ENCODE results near the gene RANBP17.

RANBP17 gene

GRCh38 chr5:171137768-171138525 lies 276.1 kb downstream of the RANBP17 start:
- Histone ChIP-seq H3K4me3 (ENCODE audit: low read depth, low read length) (no peak overlapping the region), H3K9ac (ENCODE audit: low read depth, low read length) (no peak overlapping the region), H3K27me3 (ENCODE audit: control insufficient read depth, insufficient read depth, low read length) (no peaks in the 10 kb centered on the region)

DNA sequence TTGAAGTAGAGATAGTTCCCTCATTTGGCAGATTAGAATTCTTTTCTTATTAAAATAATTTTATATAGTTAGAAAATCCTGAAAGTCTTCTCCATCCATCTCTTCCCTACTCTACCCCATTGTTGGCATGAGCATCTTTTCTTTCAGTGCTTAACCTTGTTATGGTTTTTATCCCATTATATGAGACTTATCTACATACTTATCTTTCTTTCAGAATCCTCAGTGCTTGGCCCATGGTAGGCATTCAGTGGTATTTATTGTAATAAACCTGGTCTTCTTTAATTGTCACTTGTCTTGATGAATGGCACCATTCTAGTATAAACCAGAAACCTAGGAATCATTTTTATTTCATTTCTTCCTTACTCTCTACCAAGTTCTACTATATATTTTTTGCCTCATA lies 277.4 kb downstream of the RANBP17 start:
- H3K9ac ChIP-seq (ENCODE audit: low read depth, low read length), result no peak overlapping the region
- no peaks in the 10 kb centered on the region for H3K4me1 ChIP-seq (ENCODE audit: control insufficient read depth, insufficient read depth, low read length)
- H3K36me3 ChIP-seq (ENCODE audit: control insufficient read depth, insufficient read depth, low read length), result no peaks in the 10 kb centered on the region
- no peaks in the 10 kb centered on the region for H3K27me3 ChIP-seq (ENCODE audit: control insufficient read depth, insufficient read depth, low read length)
- H3K4me3 ChIP-seq (ENCODE audit: low read depth, low read length), result no peak overlapping the region
- no peaks in the 10 kb centered on the region for H3K9me3 ChIP-seq (ENCODE audit: control insufficient read depth, insufficient read depth, low read length)

More at GRCh38 chr5:171137768-171138525, 276.1 kb downstream of the RANBP17 start:
- H3K36me3 ChIP-seq (ENCODE audit: control insufficient read depth, insufficient read depth, low read length), result no peaks in the 10 kb centered on the region
- H3K4me1 ChIP-seq (ENCODE audit: control insufficient read depth, insufficient read depth, low read length), result no peaks in the 10 kb centered on the region
- no peaks in the 10 kb centered on the region for H3K9me3 ChIP-seq (ENCODE audit: control insufficient read depth, insufficient read depth, low read length)

DNA sequence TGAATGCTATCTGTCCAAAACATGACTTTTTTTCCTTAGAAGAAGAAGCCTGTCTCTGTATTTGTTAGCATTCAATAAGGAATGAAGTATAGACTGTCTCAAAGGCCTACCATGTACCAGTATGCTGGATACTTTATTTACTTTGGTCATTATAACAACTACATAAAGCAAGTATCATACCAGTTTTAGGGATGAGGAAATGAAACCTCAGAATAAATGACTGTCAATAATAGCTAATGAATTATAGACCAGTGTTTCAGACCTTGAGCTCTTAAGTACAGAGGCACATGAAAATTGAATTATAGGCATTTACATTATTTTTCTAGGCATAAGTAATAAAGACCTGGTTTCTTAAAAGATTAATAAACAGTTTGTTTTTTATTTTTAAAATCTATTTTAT lies 280.8 kb downstream of the RANBP17 start:
- Histone ChIP-seq H3K4me1 (ENCODE audit: control insufficient read depth, insufficient read depth, low read length) (no peaks in the 10 kb centered on the region), H3K9me3 (ENCODE audit: control insufficient read depth, insufficient read depth, low read length) (no peaks in the 10 kb centered on the region), H3K36me3 (ENCODE audit: control insufficient read depth, insufficient read depth, low read length) (no peaks in the 10 kb centered on the region), H3K4me3 (ENCODE audit: low read depth, low read length) (no peak overlapping the region), H3K27me3 (ENCODE audit: control insufficient read depth, insufficient read depth, low read length) (no peaks in the 10 kb centered on the region), H3K9ac (ENCODE audit: low read depth, low read length) (no peak overlapping the region)

- Histone ChIP-seq H3K4me3 (ENCODE audit: low read depth, low read length) (no peak overlapping the region), H3K36me3 (ENCODE audit: control insufficient read depth, insufficient read depth, low read length) (no peaks in the 10 kb centered on the region), H3K27me3 (ENCODE audit: control insufficient read depth, insufficient read depth, low read length) (no peaks in the 10 kb centered on the region), H3K4me1 (ENCODE audit: control insufficient read depth, insufficient read depth, low read length) (no peaks in the 10 kb centered on the region), H3K9me3 (ENCODE audit: control insufficient read depth, insufficient read depth, low read length) (no peaks in the 10 kb centered on the region), H3K9ac (ENCODE audit: low read depth, low read length) (no peak overlapping the region)
These were observed 281.4 kb downstream of the RANBP17 start for GRCh38 chr5:171143171-171143570.

GRCh38 chr5:171143926-171144325 lies 282.1 kb downstream of the RANBP17 start:
- no peaks in the 10 kb centered on the region for H3K9me3 ChIP-seq (ENCODE audit: control insufficient read depth, insufficient read depth, low read length)
- no peaks in the 10 kb centered on the region for H3K27me3 ChIP-seq (ENCODE audit: control insufficient read depth, insufficient read depth, low read length)
- no peaks in the 10 kb centered on the region for H3K4me1 ChIP-seq (ENCODE audit: control insufficient read depth, insufficient read depth, low read length)

DNA sequence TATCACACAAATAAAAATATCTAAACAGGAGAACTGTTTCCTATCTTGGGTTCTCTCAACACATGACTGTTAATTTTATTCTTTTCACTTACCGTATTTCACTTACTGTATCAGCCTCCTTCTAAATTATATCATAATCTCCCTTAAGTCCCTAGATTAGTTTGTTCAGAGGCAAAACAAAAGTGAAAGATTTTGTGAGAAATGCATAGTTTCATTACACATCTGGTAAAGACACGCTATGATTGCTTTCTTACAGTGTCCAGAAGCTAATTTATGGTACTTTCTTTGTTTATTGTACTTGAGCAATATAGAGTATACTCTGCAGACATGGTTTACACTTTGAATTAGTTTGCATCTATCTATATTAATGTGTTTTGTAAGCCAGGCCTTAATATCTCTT lies 287.5 kb downstream of the RANBP17 start:
- Histone ChIP-seq H3K9ac (ENCODE audit: low read depth, low read length) (no peak overlapping the region), H3K9me3 (ENCODE audit: control insufficient read depth, insufficient read depth, low read length) (no peaks in the 10 kb centered on the region), H3K4me1 (ENCODE audit: control insufficient read depth, insufficient read depth, low read length) (peaks cover 9% of the 10 kb centered on the region), H3K4me3 (ENCODE audit: low read depth, low read length) (no peak overlapping the region), H3K36me3 (ENCODE audit: control insufficient read depth, insufficient read depth, low read length) (no peaks in the 10 kb centered on the region), H3K27me3 (ENCODE audit: control insufficient read depth, insufficient read depth, low read length) (no peaks in the 10 kb centered on the region)

More at GRCh38 chr5:171143926-171144325, 282.1 kb downstream of the RANBP17 start:
- no peaks in the 10 kb centered on the region for H3K36me3 ChIP-seq (ENCODE audit: control insufficient read depth, insufficient read depth, low read length)
- no peak overlapping the region for H3K9ac ChIP-seq (ENCODE audit: low read depth, low read length)
- no peak overlapping the region for H3K4me3 ChIP-seq (ENCODE audit: low read depth, low read length)

DNA sequence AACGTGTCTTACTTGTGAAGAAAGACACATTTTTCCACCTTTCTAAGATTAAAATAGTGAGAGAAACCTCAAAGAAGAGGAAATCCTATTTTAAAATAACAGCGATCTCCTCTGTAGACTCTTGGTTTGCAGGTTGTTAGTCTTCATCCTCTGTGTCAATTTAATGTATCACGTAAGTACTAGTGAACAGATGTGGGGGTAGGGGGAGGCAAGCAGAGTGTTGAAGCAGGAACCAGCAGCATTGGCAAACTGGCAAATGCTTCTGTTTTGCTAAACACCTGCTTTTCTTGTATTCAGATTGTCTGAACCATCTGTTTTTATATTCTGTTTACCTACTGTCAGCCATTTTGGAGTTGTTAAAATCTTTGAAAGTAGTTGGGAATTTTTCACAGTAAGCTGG lies 288.0 kb downstream of the RANBP17 start:
- Histone ChIP-seq H3K27me3 (ENCODE audit: control insufficient read depth, insufficient read depth, low read length) (no peaks in the 10 kb centered on the region), H3K9me3 (ENCODE audit: control insufficient read depth, insufficient read depth, low read length) (no peaks in the 10 kb centered on the region), H3K4me3 (ENCODE audit: low read depth, low read length) (no peak overlapping the region), H3K36me3 (ENCODE audit: control insufficient read depth, insufficient read depth, low read length) (no peaks in the 10 kb centered on the region), H3K9ac (ENCODE audit: low read depth, low read length) (no peak overlapping the region), H3K4me1 (ENCODE audit: control insufficient read depth, insufficient read depth, low read length) (peaks cover 9% of the 10 kb centered on the region)

DNA sequence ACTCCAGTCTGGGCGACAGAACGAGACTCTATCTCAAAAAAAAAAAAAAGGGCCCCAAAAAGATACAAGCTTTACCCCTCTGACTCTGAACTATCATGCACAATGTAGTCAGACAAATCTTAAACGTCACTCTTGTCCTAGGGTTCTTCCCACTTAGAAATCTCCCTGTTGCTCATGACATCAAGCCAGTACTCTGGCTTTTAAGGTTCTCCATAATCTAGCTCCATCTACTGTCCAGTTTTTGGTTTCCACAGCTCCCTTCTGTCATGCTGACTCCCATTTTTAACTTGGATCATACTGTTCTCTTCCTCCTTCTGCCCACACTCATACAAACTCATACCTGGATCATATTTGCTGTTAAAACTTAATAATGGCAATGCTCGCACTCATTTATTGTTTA lies 290.6 kb downstream of the RANBP17 start:
- Histone ChIP-seq H3K4me1 (ENCODE audit: control insufficient read depth, insufficient read depth, low read length) (peaks cover 9% of the 10 kb centered on the region), H3K4me3 (ENCODE audit: low read depth, low read length) (no peak overlapping the region), H3K9me3 (ENCODE audit: control insufficient read depth, insufficient read depth, low read length) (no peaks in the 10 kb centered on the region)

DNA sequence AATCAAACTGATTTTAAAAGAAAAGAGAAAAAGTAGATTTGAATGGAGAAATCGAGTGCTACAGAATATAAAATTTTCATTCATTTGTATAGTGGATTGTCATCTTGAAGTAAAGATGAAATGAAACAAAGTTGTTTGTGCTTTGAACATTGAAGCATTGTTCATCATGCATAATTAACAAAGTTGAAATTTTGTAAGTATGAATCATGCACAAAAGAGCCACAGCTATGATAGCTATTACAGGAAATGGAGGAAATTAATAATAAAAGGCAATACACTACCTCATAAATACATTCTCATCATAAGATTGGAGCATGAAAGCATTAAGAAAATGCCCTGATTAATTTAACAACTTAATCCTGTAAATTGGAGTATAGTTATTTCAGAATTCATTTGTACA lies 293.8 kb downstream of the RANBP17 start:
- H3K9me3 ChIP-seq (ENCODE audit: control insufficient read depth, insufficient read depth, low read length), result no peaks in the 10 kb centered on the region
- no peak overlapping the region for H3K9ac ChIP-seq (ENCODE audit: low read depth, low read length)
- H3K27me3 ChIP-seq (ENCODE audit: control insufficient read depth, insufficient read depth, low read length), result no peaks in the 10 kb centered on the region
- no peak overlapping the region for H3K4me3 ChIP-seq (ENCODE audit: low read depth, low read length)
- H3K36me3 ChIP-seq (ENCODE audit: control insufficient read depth, insufficient read depth, low read length), result no peaks in the 10 kb centered on the region
- peaks cover 6% of the 10 kb centered on the region for H3K4me1 ChIP-seq (ENCODE audit: control insufficient read depth, insufficient read depth, low read length)

More for the DNA sequence above, 290.6 kb downstream of the RANBP17 start:
- Histone ChIP-seq H3K36me3 (ENCODE audit: control insufficient read depth, insufficient read depth, low read length) (no peaks in the 10 kb centered on the region), H3K9ac (ENCODE audit: low read depth, low read length) (no peak overlapping the region), H3K27me3 (ENCODE audit: control insufficient read depth, insufficient read depth, low read length) (no peaks in the 10 kb centered on the region)

- Histone ChIP-seq H3K27me3 (ENCODE audit: control insufficient read depth, insufficient read depth, low read length) (no peaks in the 10 kb centered on the region), H3K4me3 (ENCODE audit: low read depth, low read length) (no peak overlapping the region), H3K9me3 (ENCODE audit: control insufficient read depth, insufficient read depth, low read length) (no peaks in the 10 kb centered on the region), H3K4me1 (ENCODE audit: control insufficient read depth, insufficient read depth, low read length) (peaks cover under 1% of the 10 kb centered on the region), H3K9ac (ENCODE audit: low read depth, low read length) (no peak overlapping the region), H3K36me3 (ENCODE audit: control insufficient read depth, insufficient read depth, low read length) (no peaks in the 10 kb centered on the region)
These were observed 295.5 kb downstream of the RANBP17 start for GRCh38 chr5:171157276-171157675.

DNA sequence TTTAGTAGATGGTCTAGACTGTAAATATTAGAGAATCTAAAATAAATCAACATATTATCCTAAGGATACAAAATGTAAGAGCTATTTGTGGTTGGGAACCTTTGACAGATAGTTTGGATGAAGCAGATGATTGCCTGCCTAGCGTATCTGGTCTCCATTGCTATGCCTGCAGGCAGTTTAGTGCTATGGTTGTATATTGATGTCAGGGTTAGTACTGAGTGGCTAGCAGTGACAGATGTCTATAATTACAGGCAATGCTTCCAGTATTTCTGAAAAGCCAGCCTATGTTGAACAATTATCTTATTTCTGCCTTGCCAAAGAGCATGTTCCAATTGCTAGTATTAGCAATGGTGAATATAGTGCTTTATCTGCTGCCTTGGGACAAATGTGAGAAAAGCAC lies 296.0 kb downstream of the RANBP17 start:
- Histone ChIP-seq H3K9ac (ENCODE audit: low read depth, low read length) (no peak overlapping the region), H3K4me1 (ENCODE audit: control insufficient read depth, insufficient read depth, low read length) (peaks cover 4% of the 10 kb centered on the region), H3K36me3 (ENCODE audit: control insufficient read depth, insufficient read depth, low read length) (no peaks in the 10 kb centered on the region), H3K4me3 (ENCODE audit: low read depth, low read length) (no peak overlapping the region), H3K9me3 (ENCODE audit: control insufficient read depth, insufficient read depth, low read length) (no peaks in the 10 kb centered on the region), H3K27me3 (ENCODE audit: control insufficient read depth, insufficient read depth, low read length) (no peaks in the 10 kb centered on the region)

- Histone ChIP-seq H3K27me3 (ENCODE audit: control insufficient read depth, insufficient read depth, low read length) (no peaks in the 10 kb centered on the region), H3K4me3 (ENCODE audit: low read depth, low read length) (no peak overlapping the region), H3K4me1 (ENCODE audit: control insufficient read depth, insufficient read depth, low read length) (peaks cover 6% of the 10 kb centered on the region), H3K9me3 (ENCODE audit: control insufficient read depth, insufficient read depth, low read length) (no peaks in the 10 kb centered on the region), H3K9ac (ENCODE audit: low read depth, low read length) (no peak overlapping the region), H3K36me3 (ENCODE audit: control insufficient read depth, insufficient read depth, low read length) (no peaks in the 10 kb centered on the region)
These were observed 296.8 kb downstream of the RANBP17 start for GRCh38 chr5:171158581-171158980.
